Measurements from ENCODE around the gene GMDS.

GMDS gene

DNA sequence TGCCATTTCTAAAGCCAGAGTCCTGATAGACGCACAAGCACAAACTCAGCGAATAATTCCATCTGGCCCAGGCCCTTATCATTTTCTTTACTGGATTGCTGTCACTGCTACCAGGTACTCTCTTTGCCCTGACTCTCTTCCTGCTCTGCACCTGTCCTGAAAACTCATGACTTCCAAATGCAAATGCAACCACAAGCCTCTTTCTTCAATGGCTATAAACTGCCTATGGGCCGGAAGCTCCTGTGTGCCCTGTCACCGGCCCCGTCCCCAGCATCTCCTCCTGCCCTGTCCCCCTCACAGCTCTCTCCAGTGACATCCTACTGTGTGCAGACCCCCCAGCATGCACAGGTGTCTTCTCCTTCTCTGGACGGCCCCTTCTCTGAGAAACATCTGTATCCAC is 302.6 kb downstream of the GMDS start:
- H2BK12ac ChIP-seq (ENCODE audit: low read length in 2 of 2) = no peak overlapping the region
- H3K14ac ChIP-seq (ENCODE audit: low read length in 2 of 2) = no peak overlapping the region
- H3K9me3 ChIP-seq (ENCODE audit: control insufficient read depth, low read length) = no peaks in the 10 kb centered on the region
- H3K18ac ChIP-seq (ENCODE audit: low read depth in 1 of 2, low read length in 2 of 2) = no peak overlapping the region
- WGBS = 98% methylated on average over 6 of the region's 6 CpGs
- H3K27me3 ChIP-seq (ENCODE audit: control insufficient read depth in 1 of 2, insufficient read depth in 1 of 2, low read length in 2 of 2) = peaks cover 0 to 15% of the 10 kb centered on the region in 2 experiments
- H2BK5ac ChIP-seq (ENCODE audit: low read depth, low read length, poor library complexity, severe bottlenecking) = no peak overlapping the region
- H2BK15ac ChIP-seq (ENCODE audit: low read depth, poor library complexity, severe bottlenecking) = no peak overlapping the region
- H3K9ac ChIP-seq (ENCODE audit: low read length) = no peak overlapping the region
- no peak overlapping the region for H3K4me3 ChIP-seq (ENCODE audit: insufficient read depth in 1 of 2, low read depth in 1 of 2, low read length in 2 of 2)
- no peaks in the 10 kb centered on the region for H3K79me1 ChIP-seq (replicated peaks; ENCODE audit: low read length, poor library complexity, severe bottlenecking)
- no peak overlapping the region for H2AFZ ChIP-seq (ENCODE audit: low read depth, low read length)
- no peak overlapping the region for H3K4me2 ChIP-seq (ENCODE audit: low read length, poor library complexity, severe bottlenecking)
- no peak overlapping the region for H3K27ac ChIP-seq (ENCODE audit: low read length, poor library complexity, severe bottlenecking)
- H4K8ac ChIP-seq (ENCODE audit: low read length) = no peak overlapping the region
- no peak overlapping the region for H2AK5ac ChIP-seq (ENCODE audit: low read length, severe bottlenecking)
- no peak overlapping the region for H2BK120ac ChIP-seq (ENCODE audit: low read depth, low read length)
- peaks cover 0 to 6% of the 10 kb centered on the region in 2 experiments for H3K36me3 ChIP-seq (ENCODE audit: control insufficient read depth in 1 of 2, insufficient read depth in 2 of 2, low read depth in 1 of 2, low read length in 2 of 2)
- H3K4me1 ChIP-seq (ENCODE audit: control insufficient read depth, insufficient read depth, low read depth, low read length) = peaks cover 3% of the 10 kb centered on the region
- DNase-seq = no peak
- no peak overlapping the region for H3K23ac ChIP-seq (ENCODE audit: low read length in 2 of 2)
- H3K4ac ChIP-seq (ENCODE audit: low read depth in 1 of 2, low read length in 2 of 2) = no peak overlapping the region
- H4K91ac ChIP-seq (ENCODE audit: low read length) = no peak overlapping the region

DNA sequence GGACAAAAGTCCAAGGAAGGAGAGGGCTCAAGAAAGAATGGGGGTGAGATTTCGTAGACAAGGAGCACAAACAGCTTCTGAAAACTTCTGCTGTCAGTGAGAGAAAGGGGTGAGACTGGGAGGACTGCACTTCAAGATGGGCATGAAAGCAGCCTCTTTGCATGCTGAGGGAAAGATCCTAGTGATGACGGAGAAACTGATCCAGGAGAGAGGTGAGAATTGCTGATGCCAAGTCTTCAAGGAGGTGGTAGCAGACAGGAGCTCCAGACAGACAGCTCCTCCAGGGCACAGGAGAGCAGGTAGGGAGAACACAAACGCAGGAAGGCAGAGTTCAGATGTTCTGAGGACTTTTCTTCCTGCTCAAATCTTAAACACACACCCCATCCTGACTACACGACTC is 303.9 kb downstream of the GMDS start:
- Histone ChIP-seq H3K4me1 (ENCODE audit: control insufficient read depth, insufficient read depth, low read depth, low read length) (peaks cover 3% of the 10 kb centered on the region), H4K91ac (ENCODE audit: low read length) (no peak overlapping the region), H2AFZ (ENCODE audit: low read depth, low read length) (no peak overlapping the region), H2BK15ac (ENCODE audit: low read depth, poor library complexity, severe bottlenecking) (no peak overlapping the region), H3K9me3 (ENCODE audit: control insufficient read depth, low read length) (no peaks in the 10 kb centered on the region), H2AK5ac (ENCODE audit: low read length, severe bottlenecking) (no peak overlapping the region), H3K36me3 (ENCODE audit: control insufficient read depth in 1 of 2, insufficient read depth in 2 of 2, low read depth in 1 of 2, low read length in 2 of 2) (peaks cover 0 to 8% of the 10 kb centered on the region in 2 experiments), H2BK12ac (ENCODE audit: low read length in 2 of 2) (no peak overlapping the region), H4K8ac (ENCODE audit: low read length) (no peak overlapping the region), H3K27me3 (ENCODE audit: control insufficient read depth in 1 of 2, insufficient read depth in 1 of 2, low read length in 2 of 2) (peaks cover 0 to 15% of the 10 kb centered on the region in 2 experiments), H3K4me3 (ENCODE audit: insufficient read depth in 1 of 2, low read depth in 1 of 2, low read length in 2 of 2) (no peak overlapping the region), H3K18ac (ENCODE audit: low read depth in 1 of 2, low read length in 2 of 2) (no peak overlapping the region), H3K9ac (ENCODE audit: low read length) (no peak overlapping the region), H2BK5ac (ENCODE audit: low read depth, low read length, poor library complexity, severe bottlenecking) (no peak overlapping the region), H3K79me1 (replicated peaks; ENCODE audit: low read length, poor library complexity, severe bottlenecking) (no peaks in the 10 kb centered on the region), H3K23ac (ENCODE audit: low read length in 2 of 2) (no peak overlapping the region), H3K14ac (ENCODE audit: low read length in 2 of 2) (no peak overlapping the region), H2BK120ac (ENCODE audit: low read depth, low read length) (no peak overlapping the region), H3K4ac (ENCODE audit: low read depth in 1 of 2, low read length in 2 of 2) (no peak overlapping the region), H3K27ac (ENCODE audit: low read length, poor library complexity, severe bottlenecking) (no peak overlapping the region), H3K4me2 (ENCODE audit: low read length, poor library complexity, severe bottlenecking) (no peak overlapping the region)
- DNase-seq = no peak
- 91% methylated on average over 4 of the region's 4 CpGs for WGBS

DNA sequence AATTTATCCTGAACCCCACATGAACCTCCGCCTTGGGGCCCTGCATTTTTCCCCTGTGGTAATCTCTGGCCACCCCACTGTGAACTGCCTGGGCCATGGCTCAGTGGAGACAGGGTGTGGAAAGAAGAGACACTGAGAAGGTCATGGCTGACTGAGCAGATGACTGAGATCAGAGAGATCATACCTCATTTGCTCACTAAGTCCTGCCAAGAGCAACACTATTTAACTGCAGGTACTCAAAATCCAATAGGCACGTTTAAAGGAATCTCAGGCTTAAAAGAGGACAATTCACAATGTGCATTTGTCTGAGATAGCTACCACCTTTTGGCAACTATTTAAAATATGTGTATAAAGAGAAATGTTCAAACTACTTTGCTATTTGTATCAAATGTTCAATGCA is 305.0 kb downstream of the GMDS start:
- no peaks in the 10 kb centered on the region for H3K9me3 ChIP-seq (ENCODE audit: control insufficient read depth, low read length)
- no peak overlapping the region for H3K9ac ChIP-seq (ENCODE audit: low read length)
- no peak overlapping the region for H3K4ac ChIP-seq (ENCODE audit: low read depth in 1 of 2, low read length in 2 of 2)
- no peaks in the 10 kb centered on the region for H3K79me1 ChIP-seq (replicated peaks; ENCODE audit: low read length, poor library complexity, severe bottlenecking)
- H2AK5ac ChIP-seq (ENCODE audit: low read length, severe bottlenecking) = no peak overlapping the region
- no peak overlapping the region for H2BK12ac ChIP-seq (ENCODE audit: low read length in 2 of 2)
- H3K36me3 ChIP-seq (ENCODE audit: control insufficient read depth in 1 of 2, insufficient read depth in 2 of 2, low read depth in 1 of 2, low read length in 2 of 2) = peaks cover 0 to 13% of the 10 kb centered on the region in 2 experiments
- WGBS = 70% methylated on average over 2 of the region's 2 CpGs
- no peak overlapping the region for H2BK120ac ChIP-seq (ENCODE audit: low read depth, low read length)
- H3K14ac ChIP-seq (ENCODE audit: low read length in 2 of 2) = no peak overlapping the region
- H4K8ac ChIP-seq (ENCODE audit: low read length) = no peak overlapping the region
- no peak overlapping the region for H2AFZ ChIP-seq (ENCODE audit: low read depth, low read length)
- no peak overlapping the region for H2BK15ac ChIP-seq (ENCODE audit: low read depth, poor library complexity, severe bottlenecking)
- no peak overlapping the region for H4K91ac ChIP-seq (ENCODE audit: low read length)
- no peak overlapping the region for H2BK5ac ChIP-seq (ENCODE audit: low read depth, low read length, poor library complexity, severe bottlenecking)
- no peak overlapping the region for H3K4me2 ChIP-seq (ENCODE audit: low read length, poor library complexity, severe bottlenecking)
- H3K27me3 ChIP-seq (ENCODE audit: control insufficient read depth in 1 of 2, insufficient read depth in 1 of 2, low read length in 2 of 2) = peaks cover 0 to 15% of the 10 kb centered on the region in 2 experiments
- no peak overlapping the region for H3K4me3 ChIP-seq (ENCODE audit: insufficient read depth in 1 of 2, low read depth in 1 of 2, low read length in 2 of 2)
- no peak overlapping the region for H3K23ac ChIP-seq (ENCODE audit: low read length in 2 of 2)
- DNase-seq = no peak
- H3K4me1 ChIP-seq (ENCODE audit: control insufficient read depth, insufficient read depth, low read depth, low read length) = peaks cover 3% of the 10 kb centered on the region
- H3K27ac ChIP-seq (ENCODE audit: low read length, poor library complexity, severe bottlenecking) = no peak overlapping the region
- H3K18ac ChIP-seq (ENCODE audit: low read depth in 1 of 2, low read length in 2 of 2) = no peak overlapping the region

DNA sequence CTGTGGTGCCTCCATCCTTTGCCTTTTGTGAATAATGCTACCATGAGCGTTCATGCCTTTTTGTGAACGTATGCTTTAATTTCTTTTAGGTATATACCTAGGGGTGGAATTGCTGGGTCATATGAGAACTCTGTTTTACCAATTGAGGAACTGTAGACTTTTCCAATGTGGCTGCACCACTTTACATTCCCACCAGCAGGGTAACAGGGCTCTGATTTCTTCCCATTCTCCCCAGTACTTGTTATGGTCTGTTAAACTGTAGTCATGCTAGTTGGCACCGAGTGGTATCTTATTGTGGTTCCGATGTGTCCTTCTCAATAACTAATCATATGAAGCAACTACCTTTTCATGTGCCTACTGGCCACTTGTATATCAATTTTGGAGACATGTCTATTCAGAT is 312.1 kb downstream of the GMDS start:
- Histone ChIP-seq H2BK5ac (ENCODE audit: low read depth, low read length, poor library complexity, severe bottlenecking) (no peak overlapping the region), H2BK15ac (ENCODE audit: low read depth, poor library complexity, severe bottlenecking) (no peak overlapping the region), H4K91ac (ENCODE audit: low read length) (no peak overlapping the region), H3K4me1 (ENCODE audit: control insufficient read depth, insufficient read depth, low read depth, low read length) (no peaks in the 10 kb centered on the region), H3K4me3 (ENCODE audit: insufficient read depth in 1 of 2, low read depth in 1 of 2, low read length in 2 of 2) (no peak overlapping the region), H3K36me3 (ENCODE audit: control insufficient read depth in 1 of 2, insufficient read depth in 2 of 2, low read depth in 1 of 2, low read length in 2 of 2) (peaks cover 3 to 7% of the 10 kb centered on the region in 2 experiments), H3K79me1 (replicated peaks; ENCODE audit: low read length, poor library complexity, severe bottlenecking) (peaks cover 2% of the 10 kb centered on the region), H2AK5ac (ENCODE audit: low read length, severe bottlenecking) (no peak overlapping the region), H3K18ac (ENCODE audit: low read depth in 1 of 2, low read length in 2 of 2) (no peak overlapping the region), H3K4ac (ENCODE audit: low read depth in 1 of 2, low read length in 2 of 2) (no peak overlapping the region), H3K4me2 (ENCODE audit: low read length, poor library complexity, severe bottlenecking) (no peak overlapping the region), H2BK120ac (ENCODE audit: low read depth, low read length) (no peak overlapping the region), H2BK12ac (ENCODE audit: low read length in 2 of 2) (no peak overlapping the region), H3K23ac (ENCODE audit: low read length in 2 of 2) (no peak overlapping the region), H3K27me3 (ENCODE audit: control insufficient read depth in 1 of 2, insufficient read depth in 1 of 2, low read length in 2 of 2) (no peaks in the 10 kb centered on the region), H3K27ac (ENCODE audit: low read length, poor library complexity, severe bottlenecking) (no peak overlapping the region), H3K14ac (ENCODE audit: low read length in 2 of 2) (no peak overlapping the region), H4K8ac (ENCODE audit: low read length) (no peak overlapping the region), H2AFZ (ENCODE audit: low read depth, low read length) (no peak overlapping the region), H3K9me3 (ENCODE audit: control insufficient read depth, low read length) (peaks cover 7% of the 10 kb centered on the region), H3K9ac (ENCODE audit: low read length) (no peak overlapping the region)
- DNase-seq = no peak
- WGBS = 100% methylated on average over 3 of the region's 4 CpGs

All from mesenchymal stem cell (in vitro differentiated cells and primary cell).